PC-3 (cell line): Measurements from ENCODE around the gene SLC41A3.

Source experiments
- CTCF ChIP-seq: fragments of 300-600 bp; sonication (generic); conservative IDR thresholded peaks from 2 replicates; pipeline ENCODE4 v1.5.1; 2017; ENCODE audit warnings: antibody characterized with exemption, low read depth, mild to moderate bottlenecking, low read length
- EZH2 ChIP-seq: fragments of 300-600 bp; sonication (generic); IDR thresholded peaks from one replicate; pipeline ENCODE4 v1.6.1; 2017; ENCODE audit warnings: antibody characterized with exemption, mild to moderate bottlenecking, low read length; ENCODE audit not compliant: unreplicated experiment

DNA sequence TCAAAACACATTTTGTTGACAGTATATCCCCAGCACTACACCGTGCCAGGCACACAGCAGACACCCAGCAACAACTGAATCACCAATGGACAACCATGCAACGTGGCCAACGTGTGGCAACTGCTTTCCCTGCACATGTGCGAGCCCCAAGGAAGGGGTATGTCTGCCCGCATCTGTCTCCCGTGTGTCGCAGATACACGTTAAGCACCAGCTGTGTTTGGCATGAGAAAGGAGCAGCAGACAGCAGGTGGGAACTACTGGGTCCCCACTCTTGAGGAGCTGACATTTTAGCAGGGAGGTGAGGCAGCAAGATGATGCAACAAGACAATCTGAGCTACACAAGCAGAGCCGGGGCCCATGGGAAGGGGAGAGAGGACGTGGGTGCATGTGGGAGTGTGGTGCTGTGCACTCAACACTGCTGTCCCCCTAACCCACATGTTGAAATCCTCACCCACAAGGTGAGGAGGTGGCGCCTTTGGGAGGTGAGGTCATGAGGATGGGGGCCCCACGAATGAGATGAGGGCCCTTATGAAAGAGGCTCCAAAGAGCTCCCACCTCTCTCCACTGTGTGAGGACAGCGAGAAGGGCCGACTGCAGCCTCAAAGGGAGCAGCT, 58.7 kb downstream of the SLC41A3 start:
- TF ChIP-seq EZH2 = no peak
- TF ChIP-seq CTCF = no peak
